PC-3 (cell line): ENCODE results near the gene LMO7.

Source experiments
- EZH2phosphoT487 ChIP-seq: fragments of 300-600 bp; sonication (generic); IDR thresholded peaks from 2 replicates; pipeline ENCODE4 v1.6.1; 2018; ENCODE audit warnings: mild to moderate bottlenecking, antibody characterized with exemption, low read length, borderline replicate concordance
- TF ChIP-seq, protein P1 (sequence below): fragments of 300-600 bp; sonication (generic); conservative IDR thresholded peaks from 2 replicates; pipeline ENCODE4 v1.5.1; 2017; ENCODE audit warnings: antibody characterized with exemption, low read depth, mild to moderate bottlenecking, low read length

DNA sequence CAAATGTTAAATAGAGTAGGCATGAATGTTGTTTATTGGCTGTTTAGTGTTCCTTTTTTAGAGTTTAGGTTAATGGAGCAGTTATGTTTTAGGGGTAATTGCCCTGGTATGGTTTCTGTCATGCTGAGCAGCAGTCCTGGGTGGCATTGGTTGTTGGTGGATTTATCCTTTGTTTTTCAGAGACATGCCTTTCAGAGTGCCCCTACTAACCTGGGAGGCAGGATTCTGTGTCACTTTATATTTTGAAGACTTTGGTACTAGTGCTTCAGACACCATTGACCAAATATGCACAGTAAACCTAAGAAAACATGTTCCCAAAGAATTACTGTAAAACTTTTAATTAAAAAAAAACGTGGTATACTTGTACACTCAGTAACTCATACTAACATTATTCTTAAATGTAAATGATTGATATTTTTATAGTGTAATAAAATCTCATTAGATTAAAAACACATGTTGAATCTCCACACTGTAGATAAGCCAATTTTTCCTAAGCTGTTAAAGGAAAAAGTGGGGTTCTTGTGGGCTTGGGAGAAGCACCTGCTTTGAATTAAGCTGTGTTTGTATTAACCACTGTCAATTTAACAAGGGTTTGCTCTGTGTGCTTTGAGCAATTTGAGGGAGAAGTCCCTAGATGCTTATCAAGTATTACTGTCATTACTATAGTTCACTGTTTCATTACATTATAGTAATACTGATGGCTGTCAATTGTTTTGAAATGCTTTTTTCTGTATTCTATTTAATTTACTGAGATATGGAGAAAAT, 133.2 kb downstream of the LMO7 start:
- TF ChIP-seq, protein P1, sequence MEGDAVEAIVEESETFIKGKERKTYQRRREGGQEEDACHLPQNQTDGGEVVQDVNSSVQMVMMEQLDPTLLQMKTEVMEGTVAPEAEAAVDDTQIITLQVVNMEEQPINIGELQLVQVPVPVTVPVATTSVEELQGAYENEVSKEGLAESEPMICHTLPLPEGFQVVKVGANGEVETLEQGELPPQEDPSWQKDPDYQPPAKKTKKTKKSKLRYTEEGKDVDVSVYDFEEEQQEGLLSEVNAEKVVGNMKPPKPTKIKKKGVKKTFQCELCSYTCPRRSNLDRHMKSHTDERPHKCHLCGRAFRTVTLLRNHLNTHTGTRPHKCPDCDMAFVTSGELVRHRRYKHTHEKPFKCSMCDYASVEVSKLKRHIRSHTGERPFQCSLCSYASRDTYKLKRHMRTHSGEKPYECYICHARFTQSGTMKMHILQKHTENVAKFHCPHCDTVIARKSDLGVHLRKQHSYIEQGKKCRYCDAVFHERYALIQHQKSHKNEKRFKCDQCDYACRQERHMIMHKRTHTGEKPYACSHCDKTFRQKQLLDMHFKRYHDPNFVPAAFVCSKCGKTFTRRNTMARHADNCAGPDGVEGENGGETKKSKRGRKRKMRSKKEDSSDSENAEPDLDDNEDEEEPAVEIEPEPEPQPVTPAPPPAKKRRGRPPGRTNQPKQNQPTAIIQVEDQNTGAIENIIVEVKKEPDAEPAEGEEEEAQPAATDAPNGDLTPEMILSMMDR, result no peak
- TF ChIP-seq EZH2phosphoT487, result no peak
